GM12878 (cell line): ENCODE data around the gene RGL1. TPM values are rescaled to one million over a fixed set of nuclear protein-coding genes. Genes with fewer than 3 reads are reported as not detected.

Source experiments
- ATAC-seq: fragments of 200-7000 bp; cut with Tn5 transposase; 3 replicates; pipeline ENCODE4 v1.9.1; 2020; ENCODE audit warnings: mild to moderate bottlenecking, moderate library complexity
- BruUV-seq: library from RNA; stranded (reverse); fragments of 400-500 nt; replicated peaks from 2 replicates; lab custom pipeline; 2021; lab: Mats Ljungman, UMichigan
- CTCF ChIA-PET: fragments of 300-600 bp; sonication (Branson Sonifier 250); formaldehyde crosslinking; extraction: SDS; loops from one replicate; lab custom pipeline; 2021; ENCODE audit warnings: inconsistent platforms; lab: Yijun Ruan, JAX
- POLR2A ChIA-PET: fragments of 350-600 bp; formaldehyde crosslinking; extraction: SDS; loops from one replicate; lab custom pipeline; 2021; ENCODE audit warnings: inconsistent platforms; lab: Charles Lee
- RAD21 ChIA-PET: fragments of 300-600 bp; sonication (Branson Sonifier 250); formaldehyde crosslinking; loops from one replicate; lab custom pipeline; 2023; ENCODE audit warnings: antibody characterized with exemption; ENCODE audit not compliant: unreplicated experiment; lab: Charles Lee
- SMC1A ChIA-PET: fragments of 300-600 bp; sonication (Branson Sonifier 250); formaldehyde crosslinking; loops from one replicate; lab custom pipeline; 2023; ENCODE audit not compliant: unreplicated experiment, uncharacterized antibody; lab: Charles Lee
- DNase-seq: peaks from one replicate; pipeline ENCODE4 v3.0.0-alpha.2; 2011; ENCODE audit warnings: low read depth, low spot score
- FAIRE-seq: peaks from 3 replicates; lab custom pipeline; 2011; peaks lifted over from hg19 to GRCh38; lab: Jason Lieb, UNC
- H2AFZ ChIP-seq: 2 replicates; pipeline ENCODE4 v1.6.0; 2011; ENCODE audit warnings: low read depth, low read length, control low read depth; ENCODE audit not compliant: control insufficient read depth
- H3K27ac ChIP-seq: 2 replicates; pipeline ENCODE4 v1.5.1; 2011; ENCODE audit warnings: control low read depth; ENCODE audit not compliant: control insufficient read depth, insufficient read depth
- H3K27me3 ChIP-seq, 2 experiments: replicated peaks in 1 of 2; 2 replicates each; pipeline versions ENCODE4 v1.6.0 to v1.6.1; 2011; ENCODE audit warnings: low read length in 1 of 2; ENCODE audit not compliant: control insufficient read depth in 2 of 2, insufficient read depth in 2 of 2
- H3K36me3 ChIP-seq, 2 experiments: 2 replicates each; pipeline ENCODE4 v1.5.1; 2011; ENCODE audit warnings: low read length in 1 of 2; ENCODE audit not compliant: control insufficient read depth in 2 of 2, insufficient read depth in 2 of 2
- H3K4me1 ChIP-seq: 2 replicates; pipeline ENCODE4 v1.6.1; 2011; ENCODE audit warnings: mild to moderate bottlenecking, low read length, moderate library complexity, mixed read lengths; ENCODE audit not compliant: control insufficient read depth, insufficient read depth
- H3K4me2 ChIP-seq: 2 replicates; pipeline ENCODE4 v1.6.0; 2011; ENCODE audit warnings: control low read depth; ENCODE audit not compliant: control insufficient read depth, insufficient read depth
- H3K4me3 ChIP-seq: fragments of 200-600 bp; sonication (generic); 2 replicates; pipeline ENCODE4 v1.5.1; 2016
- H3K79me2 ChIP-seq: 2 replicates; pipeline ENCODE4 v1.6.0; 2011; ENCODE audit warnings: low read length; ENCODE audit not compliant: control insufficient read depth, insufficient read depth
- H3K9ac ChIP-seq: 2 replicates; pipeline ENCODE4 v1.8.0; 2011; ENCODE audit warnings: low read length, control low read depth, mixed read lengths; ENCODE audit not compliant: control insufficient read depth, insufficient read depth
- H3K9me3 ChIP-seq: replicated peaks from 3 replicates; pipeline ENCODE4 v1.5.1; 2011; ENCODE audit warnings: mild to moderate bottlenecking, low read length; ENCODE audit not compliant: control insufficient read depth, insufficient read depth
- H4K20me1 ChIP-seq: 2 replicates; pipeline ENCODE4 v1.6.0; 2011; ENCODE audit not compliant: control insufficient read depth, insufficient read depth
- BACH1 ChIP-seq: fragments of 450-650 bp; IDR thresholded peaks from 2 replicates; pipeline ENCODE4 v1.6.1; 2017; ENCODE audit warnings: mild to moderate bottlenecking, borderline replicate concordance
- CREM ChIP-seq: IDR thresholded peaks from 2 replicates; pipeline ENCODE4 v1.6.1; 2014; ENCODE audit warnings: antibody characterized with exemption, low read depth
- E2F4 ChIP-seq: IDR thresholded peaks from 2 replicates; pipeline ENCODE4 v1.6.1; 2012; ENCODE audit warnings: low read depth, low read length, improper control_type of control experiment
- E4F1 ChIP-seq: fragments of 450-650 bp; IDR thresholded peaks from 2 replicates; pipeline ENCODE4 v1.6.1; 2018; ENCODE audit warnings: borderline replicate concordance, mild to moderate bottlenecking; ENCODE audit not compliant: partially characterized antibody
- PBX3 ChIP-seq: IDR thresholded peaks from 2 replicates; pipeline ENCODE4 v1.6.1; 2011; ENCODE audit warnings: mild to moderate bottlenecking, low read depth, low read length, moderate library complexity; ENCODE audit not compliant: insufficient replicate concordance
- RAD21 ChIP-seq: IDR thresholded peaks from 2 replicates; pipeline ENCODE4 v1.6.1; 2011; ENCODE audit warnings: mild to moderate bottlenecking, low read depth, low read length, moderate library complexity; ENCODE audit not compliant: insufficient read depth
- RAD51 ChIP-seq: fragments of 450-650 bp; IDR thresholded peaks from 2 replicates; pipeline ENCODE4 v1.6.1; 2016; ENCODE audit warnings: moderate library complexity, mild to moderate bottlenecking, inconsistent platforms
- RELA ChIP-seq: fragments of 450-650 bp; IDR thresholded peaks from 2 replicates; pipeline ENCODE4 v1.8.0; 2014; ENCODE audit warnings: borderline replicate concordance; ENCODE audit not compliant: partially characterized antibody
- SP1 ChIP-seq: IDR thresholded peaks from one replicate; pipeline ENCODE4 v1.6.1; 2011; ENCODE audit warnings: low read depth, low read length
- SPI1 ChIP-seq: IDR thresholded peaks from 2 replicates; pipeline ENCODE4 v1.6.1; 2011; ENCODE audit warnings: low read depth, mild to moderate bottlenecking, low read length, moderate library complexity, borderline replicate concordance; ENCODE audit not compliant: insufficient read depth
- STAT1 ChIP-seq: fragments of 450-650 bp; conservative IDR thresholded peaks from 2 replicates; pipeline ENCODE4 v1.6.1; 2014; ENCODE audit warnings: antibody characterized with exemption, mild to moderate bottlenecking
- SUZ12 ChIP-seq: fragments of 200-600 bp; sonication (generic); IDR thresholded peaks from one replicate; pipeline ENCODE4 v1.6.1; 2018; ENCODE audit warnings: antibody characterized with exemption, mild to moderate bottlenecking; ENCODE audit not compliant: unreplicated experiment
- ZZZ3 ChIP-seq: IDR thresholded peaks from 2 replicates; pipeline ENCODE4 v1.6.1; 2011; ENCODE audit warnings: low read depth; ENCODE audit not compliant: control insufficient read depth, insufficient read length
- WGBS: methylation state at CpG from one replicate; pipeline ENCODE4 v1.1.6; 2016; ENCODE audit warnings: low lambda C conversion rate; ENCODE audit not compliant: insufficient replicate concordance, insufficient coverage; ENCODE audit errors: missing lambda C conversion rate; 5-methylcytosine and 5-hydroxymethylcytosine counted together
- in situ Hi-C: fragments of 300-500 bp; cut with MboI; formaldehyde crosslinking; loops from 9 replicates; pipeline ENCODE4 v1.14.3; 2018; ENCODE audit warnings: mixed read lengths
- intact Hi-C: fragments of 100-400 bp; cut with micrococcal nuclease; formaldehyde crosslinking; loops from one replicate; pipeline ENCODE4 v1.14.2; 2022; ENCODE audit not compliant: unreplicated experiment
- polyA plus RNA-seq, 11 experiments: library from polyadenylated mRNA; depleted of rRNA in 4 of 11; unstranded in 6 of 11; stranded (reverse) in 5 of 11; fragments of >200 nt; fragmentation: Nextera tagmentation in 4 of 11; fragmentation: Illumina TruSeq in 1 of 11; extraction: Ambion mirVana in 4 of 11; extraction: Trizol in 1 of 11; gene quantifications; 1 replicate in 1 of 11; 2 replicates in 10 of 11; pipeline versions ENCODE4 v1.2.1 to v1.2.3, GENCODE V29; 2011 to 2016; ENCODE audit warnings: inconsistent platforms in 2 of 11, missing spikeins in 2 of 11, low read depth in 1 of 11
- total RNA-seq, 4 experiments: library from RNA; depleted of rRNA in 3 of 4; stranded (reverse); fragments of >200 nt in 3 of 4; fragmentation: Illumina TruSeq in 1 of 4; extraction: Trizol in 1 of 4; gene quantifications; 2 replicates each; pipeline versions ENCODE4 v1.2.1 to v1.2.3, GENCODE V29; 2013 to 2021

Gene RGL1
- total and polyA plus RNA-seq, 10 of the 15 experiments (the other 5 are each of a cell fraction or from before 2014, with no cell fraction given), result 8.1 to 25.0 (median 19.0) TPM

GRCh38 chr1:183780159-183780558, 24.8 kb upstream of the RGL1 start:
- no peaks in the 10 kb centered on the region for H3K4me1 ChIP-seq
- H4K20me1 ChIP-seq, result no peaks in the 10 kb centered on the region
- no peak overlapping the region for H3K27ac ChIP-seq
- no peak overlapping the region for H3K9ac ChIP-seq
- H3K4me2 ChIP-seq, result no peak overlapping the region
- no peaks in the 10 kb centered on the region for H3K36me3 ChIP-seq
- CTCF ChIA-PET, result interaction anchor here (1.1 kb wide), 1 partner anchor 11 kb away, joined by 3 read pairs; no protein-coding TSS in a partner anchor
- in situ Hi-C loops, result no loop called here
- BruUV-seq, result no TSS peak
- ATAC-seq (no peak), DNase-seq (no peak), FAIRE-seq (no peak)
- H2AFZ ChIP-seq, result no peak overlapping the region
- H3K27me3 ChIP-seq, result no peaks in the 10 kb centered on the region
- 52% methylated on average over 2 of the region's 2 CpGs for WGBS
- H3K9me3 ChIP-seq, result peaks cover under 1% of the 10 kb centered on the region; the same call in 2 of the 3 replicates
- no peak for TF ChIP-seq RELA
- no peak for TF ChIP-seq ZZZ3
- no peak for TF ChIP-seq SPI1
- no peak for TF ChIP-seq STAT1
- TF ChIP-seq CREM, result no peak
- TF ChIP-seq BACH1, result no peak
- no peak for TF ChIP-seq SP1
- no peak for TF ChIP-seq RAD21
- no peak for TF ChIP-seq SUZ12
- no peak for TF ChIP-seq E2F4
- no peak for TF ChIP-seq RAD51
- TF ChIP-seq E4F1, result no peak
- no peak for TF ChIP-seq PBX3
- no peaks in the 10 kb centered on the region for H3K79me2 ChIP-seq
- intact Hi-C loops, result no loop called here
- SMC1A ChIA-PET, result interaction anchor here (2.6 kb wide), 1 partner anchor 136 kb away, joined by 6 read pairs; no protein-coding TSS in a partner anchor
- RAD21 ChIA-PET, result no interaction called here
- H3K4me3 ChIP-seq, result no peak overlapping the region
- POLR2A ChIA-PET, result no interaction called here
